Natural killer cell (primary cell): ENCODE measurements around the gene DEFB115. TPM values are rescaled to one million over a fixed set of nuclear protein-coding genes. Genes with fewer than 3 reads are reported as not detected.

Source experiments
- ATAC-seq, 3 donors: fragments of 150-1000 bp in 2 of 3; fragments of 200-7000 bp in 1 of 3; cut with Tn5 transposase; 1 replicate in 1 of 3; 2 replicates in 2 of 3; pipeline ENCODE4 v1.10.0; 2021; ENCODE audit warnings: mild to moderate bottlenecking in 2 of 3, moderate library complexity in 2 of 3
- DNase-seq, 2 donors: peaks; one replicate each; pipeline versions ENCODE4 v3.0.0 to v3.0.0-alpha.2; 2013 to 2021; ENCODE audit warnings: mixed read lengths in 1 of 2
- H3K27ac ChIP-seq: one replicate; pipeline ENCODE4 v1.5.1; 2013; ENCODE audit warnings: mild to moderate bottlenecking, low read length
- H3K27me3 ChIP-seq: one replicate; pipeline ENCODE4 v1.6.1; 2013; ENCODE audit warnings: low read length; ENCODE audit not compliant: control insufficient read depth, insufficient read depth
- H3K36me3 ChIP-seq: one replicate; pipeline ENCODE4 v1.6.1; 2013; ENCODE audit warnings: low read length; ENCODE audit not compliant: control insufficient read depth, insufficient read depth
- H3K4me1 ChIP-seq: one replicate; pipeline ENCODE4 v1.6.1; 2013; ENCODE audit warnings: low read length; ENCODE audit not compliant: control insufficient read depth, insufficient read depth
- H3K4me3 ChIP-seq: one replicate; pipeline ENCODE4 v1.5.1; 2013; ENCODE audit warnings: low read length
- H3K9me3 ChIP-seq: one replicate; pipeline ENCODE4 v1.6.1; 2013; ENCODE audit warnings: low read length; ENCODE audit not compliant: control insufficient read depth, insufficient read depth
- H3K27ac Mint-ChIP-seq, 2 donors: one replicate each; pipeline ENCODE4 v1.8.0; 2022; ENCODE audit warnings: mild to moderate bottlenecking in 2 of 2, mixed read lengths in 2 of 2, moderate library complexity in 1 of 2
- H3K27me3 Mint-ChIP-seq, 2 donors: one replicate each; pipeline ENCODE4 v1.8.0; 2022; ENCODE audit warnings: low read depth in 2 of 2, mixed read lengths in 2 of 2
- H3K36me3 Mint-ChIP-seq: one replicate; pipeline ENCODE4 v1.8.0; 2022; ENCODE audit warnings: mixed read lengths
- H3K4me1 Mint-ChIP-seq, 2 donors: one replicate each; pipeline ENCODE4 v1.8.0; 2022; ENCODE audit warnings: mixed read lengths in 2 of 2
- H3K4me3 Mint-ChIP-seq: one replicate; pipeline ENCODE4 v1.8.0; 2022; ENCODE audit warnings: mild to moderate bottlenecking, moderate library complexity, mixed read lengths
- H3K9me3 Mint-ChIP-seq, 2 donors: one replicate each; pipeline ENCODE4 v1.8.0; 2022; ENCODE audit warnings: mixed read lengths in 2 of 2
- WGBS: methylation state at CpG from one replicate; pipeline ENCODE4 v1.1.7; 2013; ENCODE audit warnings: missing lambda C conversion rate; ENCODE audit not compliant: insufficient coverage; 5-methylcytosine and 5-hydroxymethylcytosine counted together
- intact Hi-C: fragments of 100-400 bp; cut with micrococcal nuclease; formaldehyde crosslinking; loops from one replicate; pipeline ENCODE4 v1.14.2; 2022
- total RNA-seq, 4 donors: library from RNA; stranded (reverse); fragments of 120-200 nt in 1 of 4; gene quantifications; one replicate each; pipeline versions ENCODE4 v1.2.3 to v1.2.4, GENCODE V29; 2013 to 2022
- TF ChIP-seq, protein P1 (sequence below): fragments of 200-600 bp; IDR thresholded peaks from one replicate; pipeline ENCODE4 v1.8.0; 2022; ENCODE audit warnings: antibody characterized with exemption

DEFB115 gene, protein sequence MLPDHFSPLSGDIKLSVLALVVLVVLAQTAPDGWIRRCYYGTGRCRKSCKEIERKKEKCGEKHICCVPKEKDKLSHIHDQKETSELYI
- total RNA-seq: not detected
- not detected for total RNA-seq (2013)

DNA sequence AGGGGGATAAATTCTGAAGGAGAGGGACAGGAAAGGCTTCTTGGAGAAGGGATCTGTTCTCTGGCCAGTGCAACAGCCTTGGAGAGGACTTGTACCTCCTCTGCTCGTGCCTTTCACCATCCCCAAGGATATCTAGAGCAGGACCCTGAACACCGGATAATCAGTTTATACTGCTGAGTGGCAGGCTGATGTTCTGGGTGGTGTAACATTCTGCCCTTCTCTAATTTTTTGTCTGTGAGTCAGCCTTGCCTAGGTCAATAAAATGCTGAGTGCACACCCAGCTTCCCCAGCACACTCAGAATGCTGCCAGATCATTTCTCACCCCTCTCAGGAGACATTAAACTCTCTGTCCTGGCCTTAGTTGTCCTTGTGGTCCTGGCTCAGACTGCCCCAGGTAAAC lies at the start of gene DEFB115:
Gene DEFB115 (plus strand): TSS at position 301 of the 400 bp plus-strand sequence. CDS start 0 bp downstream, at position 301.
- H3K9me3 Mint-ChIP-seq: peaks cover 9 to 13% of the 10 kb centered on the region in 2 donors
- Histone ChIP-seq H3K4me3 (no peak within 1 kb of the TSS), H3K9me3 (peaks cover 7% of the 10 kb centered on the region), H3K36me3 (no peaks in the 10 kb centered on the region), H3K27ac (no peak within 1 kb of the TSS), H3K27me3 (no peaks in the 10 kb centered on the region), H3K4me1 (no peaks in the 10 kb centered on the region)
- H3K27me3 Mint-ChIP-seq: no peaks in the 10 kb centered on the region
- TF ChIP-seq, protein P1, sequence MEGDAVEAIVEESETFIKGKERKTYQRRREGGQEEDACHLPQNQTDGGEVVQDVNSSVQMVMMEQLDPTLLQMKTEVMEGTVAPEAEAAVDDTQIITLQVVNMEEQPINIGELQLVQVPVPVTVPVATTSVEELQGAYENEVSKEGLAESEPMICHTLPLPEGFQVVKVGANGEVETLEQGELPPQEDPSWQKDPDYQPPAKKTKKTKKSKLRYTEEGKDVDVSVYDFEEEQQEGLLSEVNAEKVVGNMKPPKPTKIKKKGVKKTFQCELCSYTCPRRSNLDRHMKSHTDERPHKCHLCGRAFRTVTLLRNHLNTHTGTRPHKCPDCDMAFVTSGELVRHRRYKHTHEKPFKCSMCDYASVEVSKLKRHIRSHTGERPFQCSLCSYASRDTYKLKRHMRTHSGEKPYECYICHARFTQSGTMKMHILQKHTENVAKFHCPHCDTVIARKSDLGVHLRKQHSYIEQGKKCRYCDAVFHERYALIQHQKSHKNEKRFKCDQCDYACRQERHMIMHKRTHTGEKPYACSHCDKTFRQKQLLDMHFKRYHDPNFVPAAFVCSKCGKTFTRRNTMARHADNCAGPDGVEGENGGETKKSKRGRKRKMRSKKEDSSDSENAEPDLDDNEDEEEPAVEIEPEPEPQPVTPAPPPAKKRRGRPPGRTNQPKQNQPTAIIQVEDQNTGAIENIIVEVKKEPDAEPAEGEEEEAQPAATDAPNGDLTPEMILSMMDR: no peak
- 90% methylated on average over 1 of the region's 2 CpGs for WGBS
- H3K4me1 Mint-ChIP-seq: no peaks in the 10 kb centered on the region
- no peak within 1 kb of the TSS for H3K27ac Mint-ChIP-seq
- H3K4me3 Mint-ChIP-seq: no peak within 1 kb of the TSS
- H3K36me3 Mint-ChIP-seq: no peaks in the 10 kb centered on the region
- DNase-seq (no peak), ATAC-seq (no peak)
- intact Hi-C loops: no loop called here

DNA sequence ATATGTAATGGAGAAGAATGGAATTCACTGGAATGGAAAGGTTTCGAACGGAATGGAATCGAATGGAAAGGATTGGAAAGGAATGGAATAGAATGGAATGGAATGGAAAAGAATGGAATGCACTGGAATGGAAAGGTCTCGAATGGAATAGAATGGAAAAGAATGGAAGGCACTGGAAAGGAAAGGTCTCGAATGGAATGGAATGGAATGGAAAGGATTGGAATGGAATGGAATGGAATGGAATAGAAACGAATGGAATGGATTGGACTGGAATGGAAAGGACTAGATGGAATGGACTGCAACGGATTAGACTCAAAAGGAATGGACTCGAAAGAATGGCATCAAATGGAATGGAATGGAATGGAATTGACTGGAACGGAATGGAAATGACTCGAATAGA lies 20.5 kb upstream of the DEFB115 start:
- 77% methylated on average over 10 of the region's 10 CpGs for WGBS
- no peak overlapping the region for H3K4me3 ChIP-seq
- Mint-ChIP-seq H3K27me3 (no peaks in the 10 kb centered on the region), H3K27ac (no peak overlapping the region), H3K9me3 (no peaks in the 10 kb centered on the region), H3K4me3 (no peak overlapping the region), H3K4me1 (no peaks in the 10 kb centered on the region), H3K36me3 (no peaks in the 10 kb centered on the region)
- no peaks in the 10 kb centered on the region for H3K4me1 ChIP-seq
- intact Hi-C loops: no loop called here
- DNase-seq (no peak), ATAC-seq (no peak)
- TF ChIP-seq, protein P1: no peak
- H3K27ac ChIP-seq: no peak overlapping the region
- H3K27me3 ChIP-seq: no peaks in the 10 kb centered on the region
- H3K9me3 ChIP-seq: peaks cover 28% of the 10 kb centered on the region
- H3K36me3 ChIP-seq: no peaks in the 10 kb centered on the region

DNA sequence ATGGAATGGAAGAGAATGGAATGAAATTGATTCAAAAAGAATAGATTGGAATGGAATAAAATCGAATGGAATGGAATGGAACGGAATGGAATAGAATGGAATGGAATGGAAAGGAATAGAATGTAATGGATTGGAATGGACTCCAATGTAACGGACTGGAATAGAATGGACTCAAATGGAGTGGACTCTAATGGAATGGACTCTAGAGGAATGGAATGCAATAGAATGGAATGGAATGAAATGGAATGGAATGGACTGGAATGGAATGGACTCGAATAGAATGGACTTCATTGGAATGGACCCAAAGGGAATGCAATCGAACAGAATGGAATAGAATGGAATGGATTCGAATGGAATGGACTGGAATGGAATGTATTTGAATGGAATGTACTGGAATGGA lies 19.7 kb upstream of the DEFB115 start:
- Histone ChIP-seq H3K4me1 (no peaks in the 10 kb centered on the region), H3K27ac (no peak overlapping the region), H3K36me3 (no peaks in the 10 kb centered on the region), H3K27me3 (no peaks in the 10 kb centered on the region), H3K9me3 (peaks cover 33% of the 10 kb centered on the region), H3K4me3 (no peak overlapping the region)
- TF ChIP-seq, protein P1: no peak
- WGBS: 74% methylated on average over 6 of the region's 6 CpGs
- Mint-ChIP-seq H3K4me1 (no peaks in the 10 kb centered on the region), H3K27me3 (no peaks in the 10 kb centered on the region), H3K9me3 (no peaks in the 10 kb centered on the region), H3K27ac (no peak overlapping the region), H3K36me3 (no peaks in the 10 kb centered on the region), H3K4me3 (no peak overlapping the region)
- intact Hi-C loops: no loop called here
- ATAC-seq (no peak), DNase-seq (no peak)

DNA sequence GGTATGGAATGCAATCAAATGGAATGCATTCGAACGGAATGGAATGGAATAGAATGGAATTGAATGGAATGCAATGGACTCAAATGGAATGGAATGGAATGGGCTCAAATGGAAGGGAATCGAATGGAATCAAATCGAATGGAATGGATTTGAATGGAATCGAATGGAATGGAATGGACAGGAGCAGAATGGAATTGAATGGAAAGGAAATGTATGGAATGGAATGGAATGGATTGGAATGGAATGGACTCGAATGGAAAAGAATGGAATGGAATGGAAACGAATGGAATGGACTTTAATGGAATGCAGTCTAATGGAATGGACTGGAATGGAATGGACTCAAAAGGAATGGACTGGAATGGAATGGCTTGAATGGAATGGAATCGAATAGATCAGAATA lies 18.3 kb upstream of the DEFB115 start:
- Mint-ChIP-seq H3K9me3 (no peaks in the 10 kb centered on the region), H3K36me3 (no peaks in the 10 kb centered on the region), H3K4me3 (no peak overlapping the region), H3K27ac (no peak overlapping the region), H3K4me1 (no peaks in the 10 kb centered on the region), H3K27me3 (no peaks in the 10 kb centered on the region)
- H3K27ac ChIP-seq: no peak overlapping the region
- H3K4me1 ChIP-seq: no peaks in the 10 kb centered on the region
- intact Hi-C loops: no loop called here
- no peaks in the 10 kb centered on the region for H3K36me3 ChIP-seq
- no peak for DNase-seq
- TF ChIP-seq, protein P1: no peak
- 77% methylated on average over 8 of the region's 8 CpGs for WGBS
- no peak for ATAC-seq
- no peaks in the 10 kb centered on the region for H3K27me3 ChIP-seq
- H3K9me3 ChIP-seq: peaks cover 37% of the 10 kb centered on the region
- no peak overlapping the region for H3K4me3 ChIP-seq
